Nucleus accumbens (tissue), 56 donors: ENCODE data around the gene PATL2.
A peak's percentile ranks its signal among the peaks of the same experiment; 100 is the strongest.
"Not testable (repeated sequence)": the region's sequence is repeated elsewhere in the genome, so short reads cannot be mapped to it uniquely, and the experiment has no call there.

ENCODE experiments used
- DNase-seq, 56 donors: peaks; one replicate each; lab custom pipeline; 2025; lab: John Stamatoyannopoulos, UW

Gene PATL2

GRCh38 chr15:44695294-44695693, 15.8 kb downstream of the PATL2 start:
- no peak for DNase-seq

DNA sequence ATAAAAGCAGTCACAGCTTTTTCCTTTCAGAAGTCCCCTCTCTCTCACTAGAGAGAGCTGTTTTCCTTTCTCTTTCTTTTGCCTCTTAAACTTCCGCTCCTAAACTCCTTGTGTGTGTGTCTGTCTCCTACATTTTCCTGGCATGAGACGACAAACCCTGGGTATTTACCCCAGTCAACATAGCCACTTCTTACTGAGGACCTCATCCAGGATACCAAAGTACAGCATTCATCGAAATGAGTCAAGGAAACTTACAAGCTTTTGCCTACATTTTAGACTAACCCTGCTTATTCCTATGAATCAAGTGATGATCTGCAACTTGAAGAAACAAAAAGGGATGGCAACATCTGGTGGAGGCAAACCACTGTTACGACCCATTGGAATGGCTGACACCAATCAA, 16.7 kb downstream of the PATL2 start:
- DNase-seq = no peak

GRCh38 chr15:44692659-44693058, 18.5 kb downstream of the PATL2 start:
- no peak for DNase-seq

- DNase-seq = not testable (repeated sequence)
Measured at GRCh38 chr15:44690245-44690644, 20.9 kb downstream of the PATL2 start.

DNA sequence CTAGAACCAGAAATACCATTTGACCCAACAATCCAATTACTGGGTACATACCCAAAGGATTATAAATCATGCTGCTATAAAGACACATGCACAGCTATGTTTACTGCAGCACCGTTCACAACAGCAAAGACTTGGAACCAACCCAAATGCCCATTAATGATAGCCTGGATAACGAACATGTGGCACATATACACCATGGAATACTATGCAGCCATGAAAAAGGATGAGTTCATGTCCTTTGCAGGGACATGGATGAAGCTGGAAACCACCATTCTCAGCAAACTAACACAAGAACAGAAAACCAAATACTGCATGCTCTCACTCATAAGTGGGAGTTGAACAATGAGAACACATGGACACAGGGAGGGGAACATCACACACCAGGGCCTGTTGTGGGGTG, 21.8 kb downstream of the PATL2 start:
- DNase-seq = not testable (repeated sequence)

DNA sequence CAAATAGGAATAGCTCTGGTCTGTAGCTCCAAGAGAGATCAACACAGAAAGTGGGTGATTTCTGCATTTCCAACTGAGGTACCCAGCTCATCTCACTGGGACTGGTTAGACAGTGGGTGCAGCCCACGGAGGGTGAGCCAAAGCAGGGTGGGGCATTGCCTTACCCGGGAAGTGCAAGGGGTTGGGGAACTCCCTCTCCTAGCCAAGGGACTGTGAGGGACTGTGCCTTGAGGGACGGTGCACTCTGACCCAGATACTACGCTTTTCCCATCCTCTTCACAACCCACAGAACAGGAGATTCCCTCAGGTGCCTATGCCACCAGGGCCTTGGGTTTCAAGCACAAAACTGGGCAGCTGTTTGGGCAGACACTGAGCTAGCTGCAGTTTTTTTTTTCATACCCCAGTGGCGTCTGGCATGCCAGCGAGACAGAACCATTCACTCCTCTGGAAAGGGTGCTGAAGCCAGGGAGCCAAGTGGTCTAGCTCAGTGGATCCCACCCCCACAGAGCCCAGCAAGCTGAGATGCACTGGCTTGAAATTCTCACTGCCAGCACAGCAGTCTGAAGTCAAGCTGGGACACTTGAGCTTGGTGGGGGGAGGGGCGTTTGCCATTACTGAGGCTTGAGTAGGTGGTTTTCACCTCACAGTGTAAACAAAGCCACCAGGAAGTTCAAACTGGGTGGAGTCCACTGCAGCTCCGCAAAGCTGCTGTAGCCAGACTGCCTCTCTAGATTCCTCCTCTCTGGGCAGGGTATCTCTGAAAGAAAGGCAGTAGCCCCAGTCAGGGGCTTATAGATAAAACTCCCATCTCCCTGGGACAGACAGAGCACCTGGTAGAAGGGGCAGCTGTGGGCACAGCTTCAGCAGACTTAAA, 28.1 kb downstream of the PATL2 start:
- not testable (repeated sequence) for DNase-seq

- DNase-seq = no peak
Measured at GRCh38 chr15:44682211-44682610, 28.9 kb downstream of the PATL2 start.

GRCh38 chr15:44676676-44677075, 34.4 kb downstream of the PATL2 start:
- DNase-seq = no peak

DNA sequence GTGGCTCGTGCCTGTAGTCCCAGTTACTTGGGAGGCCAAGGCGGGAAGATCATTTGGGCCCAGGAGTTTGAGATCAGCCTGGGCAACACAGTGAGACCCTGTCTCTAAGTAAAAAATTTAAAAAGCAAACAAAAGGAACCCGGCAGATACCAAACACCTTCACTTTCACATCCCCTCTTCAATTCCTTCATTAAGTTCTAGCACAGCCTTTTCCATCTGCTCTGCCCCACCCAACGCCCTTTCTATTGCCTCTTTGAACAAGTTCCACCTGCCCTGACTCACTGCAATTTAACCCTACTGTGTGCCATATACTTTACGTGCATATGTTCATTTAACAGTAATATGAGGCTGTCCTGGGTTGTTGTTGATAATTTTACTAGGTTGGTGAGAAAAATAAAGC, 35.2 kb downstream of the PATL2 start:
- DNase-seq = no peak

- no peak for DNase-seq
Measured at GRCh38 chr15:44673639-44674038, 37.5 kb downstream of the PATL2 start.

GRCh38 chr15:44670087-44670950, 40.8 kb downstream of the PATL2 start:
- no peak for DNase-seq

DNA sequence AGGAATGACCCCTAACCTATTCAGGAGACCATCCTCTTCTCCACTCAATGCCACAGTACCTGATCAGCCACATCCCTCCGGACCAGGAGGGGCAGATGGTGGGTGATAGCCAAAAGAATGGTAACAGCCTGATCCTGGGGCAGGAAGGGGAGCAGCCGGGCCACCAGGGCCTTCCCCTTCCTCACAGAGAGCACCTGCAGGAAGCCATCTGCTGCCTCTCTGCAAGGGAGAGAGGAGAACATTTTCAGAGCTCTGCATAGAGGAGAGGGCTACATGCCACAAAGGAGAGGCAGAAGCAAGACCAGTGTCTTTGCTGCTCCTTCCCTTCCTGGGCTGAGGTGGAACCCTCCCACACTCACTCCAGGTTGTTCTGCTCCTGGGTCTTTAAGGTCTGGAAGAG, 42.2 kb downstream of the PATL2 start:
- DNase-seq = no peak

GRCh38 chr15:44667039-44667360, 44.1 kb downstream of the PATL2 start:
- DNase-seq = no peak

- no peak for DNase-seq
Measured at GRCh38 chr15:44666210-44667038, 44.7 kb downstream of the PATL2 start.

DNA sequence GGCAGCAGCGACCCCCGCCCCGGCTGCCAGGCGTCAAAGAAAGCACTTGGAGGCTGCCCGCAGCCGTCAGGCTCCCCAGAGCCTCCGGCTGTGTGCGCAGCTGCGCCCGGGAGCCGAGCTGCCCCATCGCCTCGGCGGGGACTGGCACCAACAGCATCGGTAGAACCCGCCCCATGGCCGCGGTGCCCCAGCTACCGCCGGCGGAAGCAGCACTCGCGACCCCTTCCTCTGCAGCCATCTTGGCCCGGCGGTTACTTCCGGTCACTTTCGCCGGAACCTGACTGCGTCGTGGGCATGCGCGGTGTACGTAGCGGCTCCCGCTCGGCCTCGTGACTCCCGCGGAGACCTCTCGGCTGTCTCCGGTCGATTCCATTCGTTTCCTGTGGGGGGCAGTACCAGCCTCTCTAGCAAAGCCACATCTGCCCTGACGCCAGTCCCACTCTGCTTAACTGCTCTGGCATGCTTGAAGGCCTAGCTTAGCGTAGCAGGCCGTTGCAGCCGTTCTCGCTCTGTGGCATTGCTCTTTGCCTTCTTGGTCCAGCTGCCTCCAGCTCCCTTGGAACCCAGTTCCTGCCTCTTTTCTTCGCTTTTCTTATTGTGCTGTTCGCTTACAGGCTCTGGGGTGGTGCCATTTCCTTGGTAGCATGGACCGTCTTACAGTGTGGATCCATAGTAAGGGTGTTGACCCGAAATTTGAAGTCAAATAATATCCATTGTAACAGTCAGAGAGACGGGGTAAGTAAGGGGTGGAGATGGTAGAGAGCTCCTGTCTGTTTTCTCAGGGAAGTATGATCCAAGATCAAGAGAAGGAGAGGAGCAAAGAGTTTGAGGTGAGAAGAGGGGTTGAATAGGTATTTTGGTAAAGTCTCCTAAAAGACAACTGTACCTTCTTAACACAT, 47.5 kb downstream of the PATL2 start, which contains the start of gene SPG11:
TSS of gene SPG11 (minus strand) at position 253 of the 899 bp plus-strand sequence. CDS start at position 238, 15 bp downstream.
- DNase-seq = peak; percentile 65 to 98 (median 94)

GRCh38 chr15:44662478-44663409, 48.4 kb downstream of the PATL2 start:
- DNase-seq = peak in 34 of 56 donors; percentile 5 to 83 (median 53)

DNA sequence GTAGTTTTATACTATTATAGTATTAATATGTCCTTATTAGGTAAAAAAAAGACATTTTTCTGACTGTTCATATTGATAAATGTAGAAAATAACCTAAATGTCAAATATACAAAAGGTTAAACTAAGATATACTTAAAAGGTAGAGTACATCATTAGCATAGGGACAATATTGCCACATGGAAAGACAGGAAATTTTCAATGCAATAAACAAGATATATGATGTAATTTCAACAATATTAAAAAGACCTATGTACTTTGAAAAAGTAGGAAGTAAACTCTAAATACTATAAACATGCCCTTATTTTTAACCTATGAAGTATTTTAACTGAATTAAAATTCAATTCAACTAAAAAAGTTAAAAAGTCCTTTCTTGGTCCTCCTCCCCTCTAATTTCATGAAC, 49.5 kb downstream of the PATL2 start:
- DNase-seq = no peak

- no peak for DNase-seq
Measured at GRCh38 chr15:44659056-44659455, 52.1 kb downstream of the PATL2 start.
